ENCODE results near the gene CTPS1. TPM values are rescaled to one million over a fixed set of nuclear protein-coding genes. Genes with fewer than 3 reads are reported as not detected.

CTPS1 gene
- polyA plus RNA-seq, 3 donors: 28.5 to 31.5 (median 30.4) TPM

Other genes starting within 250 kb of the CTPS1 start
- 1 to 10 TPM; 2.1 to 2.5 (median 2.5) TPM for gene KCNQ4, start 195.9 kb upstream of the CTPS1 start, polyA plus RNA-seq (ENCODE audit: insufficient read length in 3 of 3)
- 1 to 10 TPM; 5.6 to 7.1 (median 6.3) TPM for gene CITED4, start 117.3 kb upstream of the CTPS1 start, polyA plus RNA-seq (ENCODE audit: insufficient read length in 3 of 3)
- gene SLFNL1, start 42.0 kb downstream of the CTPS1 start, polyA plus RNA-seq (ENCODE audit: insufficient read length in 3 of 3): 1 to 10 TPM in 1 of 3 donors, under 1 TPM in 2; 0.23 to 1.0 (median 0.58) TPM